ENCODE results near the gene FAM184A. TPM values are rescaled to one million over a fixed set of nuclear protein-coding genes. Genes with fewer than 3 reads are reported as not detected.

Gene FAM184A
- total RNA-seq, 1 experiment from 2014 or later = 13.3 TPM

GRCh38 chr6:118933855-118934460 is 144.5 kb downstream of the FAM184A start:
- Mint-ChIP-seq H3K4me3 (peak overlapping the region; percentile 86), H3K4me1 (peaks cover 23% of the 10 kb centered on the region), H3K27ac (peak overlapping the region; percentile 65; the same call in 1 of the 2 replicates), H3K27me3 (ENCODE audit: low read depth) (no peaks in the 10 kb centered on the region), H3K9me3 (peaks cover 15% of the 10 kb centered on the region), H3K36me3 (peaks cover 39% of the 10 kb centered on the region)
- ChIA-PET POLR2A (interaction anchor here (0.5 kb wide), 1 partner anchor 173 kb away, joined by 6 read pairs; no protein-coding TSS in a partner anchor), CTCF (no interaction called here)
- no peak for ATAC-seq
- TF ChIP-seq, protein P1, sequence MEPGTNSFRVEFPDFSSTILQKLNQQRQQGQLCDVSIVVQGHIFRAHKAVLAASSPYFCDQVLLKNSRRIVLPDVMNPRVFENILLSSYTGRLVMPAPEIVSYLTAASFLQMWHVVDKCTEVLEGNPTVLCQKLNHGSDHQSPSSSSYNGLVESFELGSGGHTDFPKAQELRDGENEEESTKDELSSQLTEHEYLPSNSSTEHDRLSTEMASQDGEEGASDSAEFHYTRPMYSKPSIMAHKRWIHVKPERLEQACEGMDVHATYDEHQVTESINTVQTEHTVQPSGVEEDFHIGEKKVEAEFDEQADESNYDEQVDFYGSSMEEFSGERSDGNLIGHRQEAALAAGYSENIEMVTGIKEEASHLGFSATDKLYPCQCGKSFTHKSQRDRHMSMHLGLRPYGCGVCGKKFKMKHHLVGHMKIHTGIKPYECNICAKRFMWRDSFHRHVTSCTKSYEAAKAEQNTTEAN (CRISPR knock-in tag; IDR thresholded peaks at IDR 0.05) = no peak
- TF ChIP-seq GRHL2 (CRISPR knock-in tag; IDR thresholded peaks at IDR 0.05; ENCODE audit: insufficient replicate concordance, severe bottlenecking) = no peak
- TF ChIP-seq FOXP1 (CRISPR knock-in tag; IDR thresholded peaks at IDR 0.05; ENCODE audit: borderline replicate concordance) = no peak
- TF ChIP-seq ZNF219 (CRISPR knock-in tag; IDR thresholded peaks at IDR 0.05; ENCODE audit: borderline replicate concordance) = no peak
- TF ChIP-seq ZNF423 (CRISPR knock-in tag; IDR thresholded peaks at IDR 0.05) = no peak
- TF ChIP-seq NR2C2 (CRISPR knock-in tag; IDR thresholded peaks at IDR 0.05) = no peak
- TF ChIP-seq ETV6 (CRISPR knock-in tag; IDR thresholded peaks at IDR 0.05) = no peak
- no peak for TF ChIP-seq ZNF512 (CRISPR knock-in tag; IDR thresholded peaks at IDR 0.05; ENCODE audit: borderline replicate concordance)
- no peak for TF ChIP-seq FOXJ3 (CRISPR knock-in tag; IDR thresholded peaks at IDR 0.05; ENCODE audit: borderline replicate concordance)
- no peak for TF ChIP-seq TP53 (CRISPR knock-in tag; IDR thresholded peaks at IDR 0.05)
- TF ChIP-seq STAT6 (CRISPR knock-in tag; conservative IDR thresholded peaks at IDR 0.05; ENCODE audit: low read depth) = no peak
- no peak for TF ChIP-seq NR1H2 (CRISPR knock-in tag; IDR thresholded peaks at IDR 0.05)
- TF ChIP-seq, protein P2, sequence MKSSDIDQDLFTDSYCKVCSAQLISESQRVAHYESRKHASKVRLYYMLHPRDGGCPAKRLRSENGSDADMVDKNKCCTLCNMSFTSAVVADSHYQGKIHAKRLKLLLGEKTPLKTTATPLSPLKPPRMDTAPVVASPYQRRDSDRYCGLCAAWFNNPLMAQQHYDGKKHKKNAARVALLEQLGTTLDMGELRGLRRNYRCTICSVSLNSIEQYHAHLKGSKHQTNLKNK (CRISPR knock-in tag; IDR thresholded peaks at IDR 0.05) = no peak
- no peak for TF ChIP-seq TCF7 (CRISPR knock-in tag; IDR thresholded peaks at IDR 0.05; ENCODE audit: low read depth)
- TF ChIP-seq, protein P3, sequence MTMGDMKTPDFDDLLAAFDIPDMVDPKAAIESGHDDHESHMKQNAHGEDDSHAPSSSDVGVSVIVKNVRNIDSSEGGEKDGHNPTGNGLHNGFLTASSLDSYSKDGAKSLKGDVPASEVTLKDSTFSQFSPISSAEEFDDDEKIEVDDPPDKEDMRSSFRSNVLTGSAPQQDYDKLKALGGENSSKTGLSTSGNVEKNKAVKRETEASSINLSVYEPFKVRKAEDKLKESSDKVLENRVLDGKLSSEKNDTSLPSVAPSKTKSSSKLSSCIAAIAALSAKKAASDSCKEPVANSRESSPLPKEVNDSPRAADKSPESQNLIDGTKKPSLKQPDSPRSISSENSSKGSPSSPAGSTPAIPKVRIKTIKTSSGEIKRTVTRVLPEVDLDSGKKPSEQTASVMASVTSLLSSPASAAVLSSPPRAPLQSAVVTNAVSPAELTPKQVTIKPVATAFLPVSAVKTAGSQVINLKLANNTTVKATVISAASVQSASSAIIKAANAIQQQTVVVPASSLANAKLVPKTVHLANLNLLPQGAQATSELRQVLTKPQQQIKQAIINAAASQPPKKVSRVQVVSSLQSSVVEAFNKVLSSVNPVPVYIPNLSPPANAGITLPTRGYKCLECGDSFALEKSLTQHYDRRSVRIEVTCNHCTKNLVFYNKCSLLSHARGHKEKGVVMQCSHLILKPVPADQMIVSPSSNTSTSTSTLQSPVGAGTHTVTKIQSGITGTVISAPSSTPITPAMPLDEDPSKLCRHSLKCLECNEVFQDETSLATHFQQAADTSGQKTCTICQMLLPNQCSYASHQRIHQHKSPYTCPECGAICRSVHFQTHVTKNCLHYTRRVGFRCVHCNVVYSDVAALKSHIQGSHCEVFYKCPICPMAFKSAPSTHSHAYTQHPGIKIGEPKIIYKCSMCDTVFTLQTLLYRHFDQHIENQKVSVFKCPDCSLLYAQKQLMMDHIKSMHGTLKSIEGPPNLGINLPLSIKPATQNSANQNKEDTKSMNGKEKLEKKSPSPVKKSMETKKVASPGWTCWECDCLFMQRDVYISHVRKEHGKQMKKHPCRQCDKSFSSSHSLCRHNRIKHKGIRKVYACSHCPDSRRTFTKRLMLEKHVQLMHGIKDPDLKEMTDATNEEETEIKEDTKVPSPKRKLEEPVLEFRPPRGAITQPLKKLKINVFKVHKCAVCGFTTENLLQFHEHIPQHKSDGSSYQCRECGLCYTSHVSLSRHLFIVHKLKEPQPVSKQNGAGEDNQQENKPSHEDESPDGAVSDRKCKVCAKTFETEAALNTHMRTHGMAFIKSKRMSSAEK (CRISPR knock-in tag; IDR thresholded peaks at IDR 0.05; ENCODE audit: borderline replicate concordance) = no peak
- no peak for DNase-seq (ENCODE audit: low spot score)

Data from WTC11 (cell line).